ENCODE data around the gene PARP3.
A peak's percentile ranks its signal among the peaks of the same experiment; 100 is the strongest.
"Not testable (repeated sequence)": the region's sequence is repeated elsewhere in the genome, so short reads cannot be mapped to it uniquely, and the experiment has no call there.

Gene PARP3

GRCh38 chr3:51984269-51984647 lies 42.1 kb downstream of the PARP3 start:
- Histone ChIP-seq H3K9me3 (replicated peaks; ENCODE audit: low read length) (no peaks in the 10 kb centered on the region), H3K36me3 (ENCODE audit: insufficient read depth, low read length) (no peaks in the 10 kb centered on the region), H3K27me3 (ENCODE audit: control insufficient read depth, insufficient read depth, low read length) (no peaks in the 10 kb centered on the region), H3K4me3 (ENCODE audit: low read length) (peak overlapping the region; percentile 73), H3K4me1 (ENCODE audit: control insufficient read depth, insufficient read depth, low read length) (peaks cover 21% of the 10 kb centered on the region), H3K9ac (ENCODE audit: low read depth, low read length) (peak overlapping the region; percentile 90), H3K4me2 (ENCODE audit: low read length) (peak overlapping the region; percentile 92)

DNA sequence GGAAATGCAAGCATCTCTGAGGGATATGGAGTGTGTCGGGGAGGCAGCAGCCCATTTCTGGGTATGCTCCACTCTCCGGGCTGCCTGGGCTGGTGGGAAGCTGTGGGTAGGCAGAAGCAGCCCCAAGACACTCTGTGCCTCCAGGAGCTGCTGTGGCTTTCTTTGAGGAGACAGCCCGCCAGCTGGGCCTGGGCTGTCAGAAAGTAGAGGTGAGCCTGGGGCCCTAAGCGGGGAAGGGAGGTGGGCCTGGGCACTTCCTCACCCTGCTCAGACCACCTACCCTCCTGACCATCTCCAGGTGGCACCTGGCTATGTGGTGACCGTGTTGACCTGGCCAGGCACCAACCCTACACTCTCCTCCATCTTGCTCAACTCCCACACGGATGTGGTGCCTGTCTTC lies 42.9 kb downstream of the PARP3 start:
- H3K4me3 ChIP-seq (ENCODE audit: low read length), result no peak overlapping the region

DNA sequence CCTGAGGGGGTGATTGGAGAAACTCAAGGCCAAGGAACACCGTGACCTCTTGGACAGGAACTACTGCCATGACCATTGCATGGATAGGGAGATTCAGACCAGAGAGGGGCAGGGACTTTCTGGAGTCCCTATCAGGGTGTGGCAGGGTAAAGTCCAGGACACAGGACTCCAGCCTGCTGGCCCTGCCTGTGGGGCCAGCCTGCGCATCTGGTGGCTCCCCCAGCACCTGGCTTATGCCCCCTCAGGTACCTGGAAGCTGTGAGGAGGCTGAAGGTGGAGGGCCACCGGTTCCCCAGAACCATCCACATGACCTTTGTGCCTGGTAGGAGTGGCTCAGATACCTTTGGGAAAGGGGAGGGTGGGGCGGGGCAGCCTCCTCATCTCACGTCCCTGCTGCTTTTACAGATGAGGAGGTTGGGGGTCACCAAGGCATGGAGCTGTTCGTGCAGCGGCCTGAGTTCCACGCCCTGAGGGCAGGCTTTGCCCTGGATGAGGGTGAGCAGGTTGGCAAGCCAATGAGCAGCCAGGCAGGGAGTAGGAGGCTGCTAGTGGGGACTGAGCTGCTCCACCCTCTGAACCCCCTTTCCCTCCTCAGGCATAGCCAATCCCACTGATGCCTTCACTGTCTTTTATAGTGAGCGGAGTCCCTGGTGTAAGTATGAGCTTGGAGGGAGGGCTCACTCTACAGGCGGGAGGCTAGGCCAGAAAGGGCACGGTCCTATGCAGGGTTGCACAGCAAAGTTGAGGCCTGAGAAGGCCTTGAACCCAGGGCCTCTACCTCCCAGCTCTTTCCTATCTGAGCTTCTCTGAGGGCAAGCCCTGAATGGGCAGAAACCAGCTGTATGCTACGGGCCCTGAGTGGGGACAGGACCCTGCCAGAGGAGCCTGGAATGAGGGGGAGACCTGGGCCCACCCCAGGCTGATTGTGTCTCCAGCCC lies 44.1 kb downstream of the PARP3 start:
- Histone ChIP-seq H3K4me2 (ENCODE audit: low read length) (no peak overlapping the region), H3K9me3 (replicated peaks; ENCODE audit: low read length) (no peaks in the 10 kb centered on the region), H3K27me3 (ENCODE audit: control insufficient read depth, insufficient read depth, low read length) (no peaks in the 10 kb centered on the region), H3K4me1 (ENCODE audit: control insufficient read depth, insufficient read depth, low read length) (peaks cover 21% of the 10 kb centered on the region), H3K9ac (ENCODE audit: low read depth, low read length) (no peak overlapping the region), H3K4me3 (ENCODE audit: low read length) (no peak overlapping the region), H3K36me3 (ENCODE audit: insufficient read depth, low read length) (peaks cover 1% of the 10 kb centered on the region)

More for the DNA sequence above, 42.9 kb downstream of the PARP3 start:
- no peaks in the 10 kb centered on the region for H3K36me3 ChIP-seq (ENCODE audit: insufficient read depth, low read length)
- H3K9ac ChIP-seq (ENCODE audit: low read depth, low read length), result no peak overlapping the region
- no peaks in the 10 kb centered on the region for H3K9me3 ChIP-seq (replicated peaks; ENCODE audit: low read length)
- no peak overlapping the region for H3K4me2 ChIP-seq (ENCODE audit: low read length)
- H3K4me1 ChIP-seq (ENCODE audit: control insufficient read depth, insufficient read depth, low read length), result peaks cover 21% of the 10 kb centered on the region
- no peaks in the 10 kb centered on the region for H3K27me3 ChIP-seq (ENCODE audit: control insufficient read depth, insufficient read depth, low read length)

DNA sequence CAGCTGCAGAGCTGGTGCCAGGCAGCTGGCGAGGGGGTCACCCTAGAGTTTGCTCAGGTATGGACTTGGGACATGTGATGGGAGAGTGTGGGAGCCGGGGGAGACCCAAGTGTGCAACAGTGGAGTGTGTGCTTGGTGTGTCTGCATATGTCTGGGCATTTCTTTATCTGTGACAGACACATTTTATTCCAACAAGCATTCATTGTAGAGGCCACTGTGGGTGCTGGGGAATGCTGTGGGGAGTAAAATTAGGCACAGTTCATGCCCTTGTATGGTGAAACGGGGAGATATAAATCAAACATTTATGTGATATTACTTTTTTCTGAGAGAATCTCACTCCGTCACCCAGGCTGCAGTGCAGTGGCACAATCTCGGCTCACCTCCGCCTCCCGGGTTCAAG lies 45.4 kb downstream of the PARP3 start:
- Histone ChIP-seq H3K27me3 (ENCODE audit: control insufficient read depth, insufficient read depth, low read length) (no peaks in the 10 kb centered on the region), H3K4me2 (ENCODE audit: low read length) (no peak overlapping the region), H3K9me3 (replicated peaks; ENCODE audit: low read length) (no peaks in the 10 kb centered on the region), H3K9ac (ENCODE audit: low read depth, low read length) (no peak overlapping the region), H3K36me3 (ENCODE audit: insufficient read depth, low read length) (peaks cover 14% of the 10 kb centered on the region), H3K4me3 (ENCODE audit: low read length) (no peak overlapping the region), H3K4me1 (ENCODE audit: control insufficient read depth, insufficient read depth, low read length) (peaks cover 17% of the 10 kb centered on the region)

GRCh38 chr3:51988286-51989146 lies 46.4 kb downstream of the PARP3 start:
- no peaks in the 10 kb centered on the region for H3K27me3 ChIP-seq (ENCODE audit: control insufficient read depth, insufficient read depth, low read length)
- H3K4me2 ChIP-seq (ENCODE audit: low read length), result no peak overlapping the region
- H3K9ac ChIP-seq (ENCODE audit: low read depth, low read length), result no peak overlapping the region
- peaks cover 19% of the 10 kb centered on the region for H3K4me1 ChIP-seq (ENCODE audit: control insufficient read depth, insufficient read depth, low read length)
- H3K9me3 ChIP-seq (replicated peaks; ENCODE audit: low read length), result no peaks in the 10 kb centered on the region
- H3K36me3 ChIP-seq (ENCODE audit: insufficient read depth, low read length), result peaks cover 22% of the 10 kb centered on the region
- H3K4me3 ChIP-seq (ENCODE audit: low read length), result no peak overlapping the region

DNA sequence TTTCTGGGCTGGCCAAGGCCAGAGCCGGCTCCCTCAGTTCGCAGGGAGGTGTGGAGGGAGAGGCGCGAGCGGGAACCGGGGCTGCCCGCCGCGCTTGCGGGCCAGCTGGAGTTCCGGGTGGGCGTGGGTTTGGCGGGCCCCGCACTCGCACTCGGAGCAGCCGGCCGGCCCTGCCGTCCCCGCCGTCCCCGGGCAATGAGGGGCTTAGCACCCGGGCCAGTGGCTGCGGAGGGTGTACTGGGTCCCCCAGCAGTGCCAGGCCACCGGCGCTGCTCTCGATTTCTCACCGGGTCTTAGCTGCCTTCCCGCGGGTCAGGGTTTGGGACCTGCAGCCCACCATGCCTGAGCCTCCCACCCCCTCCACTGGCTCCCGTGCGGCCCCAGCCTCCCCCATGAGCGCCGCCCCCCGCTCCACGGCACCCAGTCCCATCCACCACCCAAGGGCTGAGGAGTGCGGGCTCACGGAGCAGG lies 48.4 kb downstream of the PARP3 start:
- H3K9ac ChIP-seq (ENCODE audit: low read depth, low read length); H3K4me3 ChIP-seq (ENCODE audit: low read length); H3K27me3 ChIP-seq (ENCODE audit: control insufficient read depth, insufficient read depth, low read length); H3K4me2 ChIP-seq (ENCODE audit: low read length); H3K9me3 ChIP-seq (replicated peaks; ENCODE audit: low read length): not testable (repeated sequence)
- Histone ChIP-seq H3K4me1 (ENCODE audit: control insufficient read depth, insufficient read depth, low read length) (peaks cover 22% of the 10 kb centered on the region), H3K36me3 (ENCODE audit: insufficient read depth, low read length) (peaks cover 40% of the 10 kb centered on the region)

- Histone ChIP-seq H3K4me1 (ENCODE audit: control insufficient read depth, insufficient read depth, low read length) (peaks cover 22% of the 10 kb centered on the region), H3K4me3 (ENCODE audit: low read length) (no peak overlapping the region), H3K9ac (ENCODE audit: low read depth, low read length) (peak overlapping the region; percentile 18), H3K4me2 (ENCODE audit: low read length) (peak overlapping the region; percentile 10), H3K36me3 (ENCODE audit: insufficient read depth, low read length) (peaks cover 40% of the 10 kb centered on the region), H3K27me3 (ENCODE audit: control insufficient read depth, insufficient read depth, low read length) (no peaks in the 10 kb centered on the region), H3K9me3 (replicated peaks; ENCODE audit: low read length) (no peaks in the 10 kb centered on the region)
Observed at GRCh38 chr3:51992017-51992682, 50.0 kb downstream of the PARP3 start.

GRCh38 chr3:51993657-51994056 lies 51.5 kb downstream of the PARP3 start:
- H3K4me3 ChIP-seq (ENCODE audit: low read length), result peak overlapping the region; percentile 11

GRCh38 chr3:51994530-51994929 lies 52.4 kb downstream of the PARP3 start:
- Histone ChIP-seq H3K9me3 (replicated peaks; ENCODE audit: low read length) (no peaks in the 10 kb centered on the region), H3K4me3 (ENCODE audit: low read length) (peak overlapping the region; percentile 81), H3K9ac (ENCODE audit: low read depth, low read length) (peak overlapping the region; percentile 99), H3K27me3 (ENCODE audit: control insufficient read depth, insufficient read depth, low read length) (peaks cover 3% of the 10 kb centered on the region), H3K36me3 (ENCODE audit: insufficient read depth, low read length) (peaks cover 40% of the 10 kb centered on the region), H3K4me1 (ENCODE audit: control insufficient read depth, insufficient read depth, low read length) (peaks cover 22% of the 10 kb centered on the region), H3K4me2 (ENCODE audit: low read length) (peak overlapping the region; percentile 97)

More at GRCh38 chr3:51993657-51994056, 51.5 kb downstream of the PARP3 start:
- H3K36me3 ChIP-seq (ENCODE audit: insufficient read depth, low read length), result peaks cover 40% of the 10 kb centered on the region
- not testable (repeated sequence) for H3K9me3 ChIP-seq (replicated peaks; ENCODE audit: low read length); H3K27me3 ChIP-seq (ENCODE audit: control insufficient read depth, insufficient read depth, low read length)
- peak overlapping the region; percentile 57 for H3K9ac ChIP-seq (ENCODE audit: low read depth, low read length)
- H3K4me1 ChIP-seq (ENCODE audit: control insufficient read depth, insufficient read depth, low read length), result peaks cover 22% of the 10 kb centered on the region
- H3K4me2 ChIP-seq (ENCODE audit: low read length), result peak overlapping the region; percentile 97

DNA sequence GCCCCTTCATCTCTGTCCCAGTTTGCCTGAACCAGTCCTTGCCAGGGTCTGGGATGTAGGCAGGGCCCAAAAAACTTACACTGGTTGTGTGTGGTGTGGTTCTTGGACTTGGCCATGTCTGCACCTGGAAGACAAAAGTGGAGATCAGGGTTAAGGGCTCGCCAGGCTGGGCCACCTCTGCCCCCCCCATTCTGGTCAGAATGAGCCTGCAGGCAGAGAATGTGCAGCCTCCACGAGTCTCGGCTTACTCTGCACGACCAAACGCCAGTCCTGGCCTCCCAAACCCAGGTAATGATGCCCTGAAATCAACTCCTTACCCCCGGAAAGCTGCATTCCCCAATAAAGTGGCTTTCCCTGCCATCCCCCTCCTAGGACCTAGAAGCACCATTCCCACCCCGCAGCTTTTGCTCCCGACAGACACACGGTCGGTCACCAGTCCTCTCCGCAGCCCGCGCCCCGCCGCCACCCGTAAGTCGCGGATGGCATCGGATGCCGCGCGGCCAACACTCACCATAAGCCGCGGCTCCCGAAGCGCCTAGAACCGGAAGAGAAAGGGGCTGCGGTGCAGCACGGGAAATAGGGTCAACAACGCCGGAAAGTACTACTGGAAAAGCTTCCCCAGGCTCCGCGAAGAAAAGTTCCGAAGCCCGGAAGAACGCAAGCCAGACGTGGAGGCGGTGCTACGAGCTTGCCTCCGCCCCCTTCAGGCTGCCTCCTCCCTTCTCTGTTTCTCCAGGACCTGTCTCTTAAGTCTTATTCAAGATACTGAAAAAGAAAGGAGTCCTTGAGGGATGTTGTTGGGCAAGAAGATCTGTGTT lies 53.4 kb downstream of the PARP3 start, which contains the start of gene RPL29:
Gene RPL29 (minus strand): TSS at position 550 of the 818 bp plus-strand sequence. CDS start 434 bp downstream, at position 116.
- peaks cover 40% of the 10 kb centered on the region for H3K36me3 ChIP-seq (ENCODE audit: insufficient read depth, low read length)
- no peaks in the 10 kb centered on the region for H3K9me3 ChIP-seq (replicated peaks; ENCODE audit: low read length)
- peak within 1 kb of the TSS; percentile 97 for H3K4me2 ChIP-seq (ENCODE audit: low read length)
- H3K27me3 ChIP-seq (ENCODE audit: control insufficient read depth, insufficient read depth, low read length), result peaks cover 3% of the 10 kb centered on the region
- H3K9ac ChIP-seq (ENCODE audit: low read depth, low read length), result peak within 1 kb of the TSS; percentile 99
- H3K4me1 ChIP-seq (ENCODE audit: control insufficient read depth, insufficient read depth, low read length), result peaks cover 22% of the 10 kb centered on the region
- peak within 1 kb of the TSS; percentile 81 for H3K4me3 ChIP-seq (ENCODE audit: low read length)

Data from skeletal muscle satellite cell (primary cell).